ENCODE results near the gene SH3RF3.

Gene SH3RF3

GRCh38 chr2:109085912-109086742 lies 42.9 kb upstream of the SH3RF3 start:
- no peak overlapping the region for H3K4me3 ChIP-seq (replicated peaks; ENCODE audit: low read depth, low read length)
- DNase-seq (ENCODE audit: low read depth), result no peak
- no peak for TF ChIP-seq CTCF (IDR thresholded peaks at IDR 0.05; ENCODE audit: low read length, missing control alignments)

- no peak overlapping the region for H3K4me3 ChIP-seq (replicated peaks; ENCODE audit: low read depth, low read length)
- no peak for TF ChIP-seq CTCF (IDR thresholded peaks at IDR 0.05; ENCODE audit: low read length, missing control alignments)
- DNase-seq (ENCODE audit: low read depth), result no peak
Observed at GRCh38 chr2:109086743-109087020, 42.3 kb upstream of the SH3RF3 start.

GRCh38 chr2:109087055-109087663 lies 41.8 kb upstream of the SH3RF3 start:
- H3K4me3 ChIP-seq (replicated peaks; ENCODE audit: low read depth, low read length), result no peak overlapping the region
- DNase-seq (ENCODE audit: low read depth), result no peak
- TF ChIP-seq CTCF (IDR thresholded peaks at IDR 0.05; ENCODE audit: low read length, missing control alignments), result no peak

GRCh38 chr2:109089602-109090300 lies 39.3 kb upstream of the SH3RF3 start:
- H3K4me3 ChIP-seq (replicated peaks; ENCODE audit: low read depth, low read length), result no peak overlapping the region
- no peak for DNase-seq (ENCODE audit: low read depth)
- no peak for TF ChIP-seq CTCF (IDR thresholded peaks at IDR 0.05; ENCODE audit: low read length, missing control alignments)

- TF ChIP-seq CTCF (IDR thresholded peaks at IDR 0.05; ENCODE audit: low read length, missing control alignments), result no peak
- H3K4me3 ChIP-seq (replicated peaks; ENCODE audit: low read depth, low read length), result no peak overlapping the region
- no peak for DNase-seq (ENCODE audit: low read depth)
Observed at GRCh38 chr2:109091526-109091925, 37.5 kb upstream of the SH3RF3 start.

GRCh38 chr2:109094144-109094543 lies 34.9 kb upstream of the SH3RF3 start:
- no peak for TF ChIP-seq CTCF (IDR thresholded peaks at IDR 0.05; ENCODE audit: low read length, missing control alignments)
- no peak for DNase-seq (ENCODE audit: low read depth)
- H3K4me3 ChIP-seq (replicated peaks; ENCODE audit: low read depth, low read length), result no peak overlapping the region
